ENCODE results near the gene MRNIP. TPM values are rescaled to one million over a fixed set of nuclear protein-coding genes. Genes with fewer than 3 reads are reported as not detected.

The MRNIP gene
- total RNA-seq, 3 donors from 2014 or later (not counting 1 experiment from before 2014, with no cell fraction given), result 19.7 to 40.2 (median 25.4) TPM

DNA sequence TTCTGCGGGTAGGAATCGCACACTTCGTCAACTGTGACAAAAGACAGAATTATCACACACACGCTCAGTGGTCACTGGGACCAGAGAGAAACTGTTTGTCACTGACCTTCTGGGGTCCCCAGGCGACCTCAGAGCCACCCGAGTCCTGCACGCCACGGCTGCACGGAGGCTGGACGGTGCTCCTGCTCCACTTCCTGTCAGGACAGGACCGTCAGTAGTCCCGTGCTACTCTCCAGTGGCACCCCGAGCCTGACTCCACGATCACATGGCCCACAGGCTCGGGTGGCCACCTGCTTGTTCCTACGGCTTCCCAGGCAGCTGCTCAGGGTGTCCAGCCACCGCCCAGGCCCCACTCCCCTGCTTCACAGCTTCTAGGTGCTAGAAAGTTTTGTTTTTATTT, 17.9 kb downstream of the MRNIP start:
- H3K27ac ChIP-seq (ENCODE audit: low read length), result no peak overlapping the region
- peaks cover 10% of the 10 kb centered on the region for H3K36me3 Mint-ChIP-seq

DNA sequence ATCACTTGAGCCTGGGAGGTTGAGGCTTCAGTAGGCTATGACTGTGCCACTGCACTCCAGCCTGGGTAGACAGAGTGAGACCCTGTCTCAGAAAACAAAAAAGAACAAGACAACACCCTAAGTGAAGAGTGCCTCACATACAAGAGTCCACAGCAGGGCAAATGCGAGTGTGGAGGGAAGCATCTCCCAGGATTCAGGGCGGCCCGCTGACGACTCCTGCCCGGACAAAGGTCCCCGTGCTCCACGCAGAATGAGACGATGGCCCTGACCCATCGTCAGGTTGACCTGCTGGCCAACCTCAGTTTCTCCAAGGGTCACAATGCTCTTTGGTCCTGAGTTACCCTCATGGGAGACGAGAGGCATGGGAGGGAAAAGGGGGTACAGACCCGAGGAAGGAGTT, 18.3 kb downstream of the MRNIP start:
- H3K36me3 ChIP-seq (ENCODE audit: control insufficient read depth, insufficient read depth, low read length), result peaks cover 37% of the 10 kb centered on the region
- TF ChIP-seq, protein P1, sequence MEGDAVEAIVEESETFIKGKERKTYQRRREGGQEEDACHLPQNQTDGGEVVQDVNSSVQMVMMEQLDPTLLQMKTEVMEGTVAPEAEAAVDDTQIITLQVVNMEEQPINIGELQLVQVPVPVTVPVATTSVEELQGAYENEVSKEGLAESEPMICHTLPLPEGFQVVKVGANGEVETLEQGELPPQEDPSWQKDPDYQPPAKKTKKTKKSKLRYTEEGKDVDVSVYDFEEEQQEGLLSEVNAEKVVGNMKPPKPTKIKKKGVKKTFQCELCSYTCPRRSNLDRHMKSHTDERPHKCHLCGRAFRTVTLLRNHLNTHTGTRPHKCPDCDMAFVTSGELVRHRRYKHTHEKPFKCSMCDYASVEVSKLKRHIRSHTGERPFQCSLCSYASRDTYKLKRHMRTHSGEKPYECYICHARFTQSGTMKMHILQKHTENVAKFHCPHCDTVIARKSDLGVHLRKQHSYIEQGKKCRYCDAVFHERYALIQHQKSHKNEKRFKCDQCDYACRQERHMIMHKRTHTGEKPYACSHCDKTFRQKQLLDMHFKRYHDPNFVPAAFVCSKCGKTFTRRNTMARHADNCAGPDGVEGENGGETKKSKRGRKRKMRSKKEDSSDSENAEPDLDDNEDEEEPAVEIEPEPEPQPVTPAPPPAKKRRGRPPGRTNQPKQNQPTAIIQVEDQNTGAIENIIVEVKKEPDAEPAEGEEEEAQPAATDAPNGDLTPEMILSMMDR (IDR thresholded peaks at IDR 0.05), result no peak
- H3K9me3 ChIP-seq (ENCODE audit: control insufficient read depth, insufficient read depth, low read length), result no peaks in the 10 kb centered on the region
- H3K4me1 ChIP-seq (ENCODE audit: control insufficient read depth, insufficient read depth, low read length), result peaks cover 20% of the 10 kb centered on the region
- ATAC-seq (no peak), DNase-seq (no peak)
- 95% methylated on average over 11 of the region's 11 CpGs for WGBS (ENCODE audit: insufficient coverage)
- H3K27ac ChIP-seq (ENCODE audit: low read length), result no peak overlapping the region
- Mint-ChIP-seq H3K27me3 (ENCODE audit: low read depth in 2 of 2) (no peaks in the 10 kb centered on the region), H3K4me1 (peaks cover 18 to 21% of the 10 kb centered on the region in 2 donors), H3K36me3 (peaks cover 10% of the 10 kb centered on the region), H3K4me3 (peak overlapping the region; percentile 49), H3K27ac (peak overlapping the region in 1 of 2 donors; percentile 91), H3K9me3 (peaks cover 0 to 3% of the 10 kb centered on the region in 2 donors)
- H3K27me3 ChIP-seq (ENCODE audit: control insufficient read depth, insufficient read depth, low read length), result no peaks in the 10 kb centered on the region
- no peak overlapping the region for H3K4me3 ChIP-seq (ENCODE audit: low read length)
- intact Hi-C loops (cut with micrococcal nuclease), result no loop called here

More for the DNA sequence above, 17.9 kb downstream of the MRNIP start:
- Histone ChIP-seq H3K9me3 (ENCODE audit: control insufficient read depth, insufficient read depth, low read length) (no peaks in the 10 kb centered on the region), H3K4me1 (ENCODE audit: control insufficient read depth, insufficient read depth, low read length) (peaks cover 20% of the 10 kb centered on the region), H3K4me3 (ENCODE audit: low read length) (no peak overlapping the region), H3K27me3 (ENCODE audit: control insufficient read depth, insufficient read depth, low read length) (no peaks in the 10 kb centered on the region), H3K36me3 (ENCODE audit: control insufficient read depth, insufficient read depth, low read length) (peaks cover 37% of the 10 kb centered on the region)
- intact Hi-C loops (cut with micrococcal nuclease), result no loop called here
- H3K4me1 Mint-ChIP-seq, result peaks cover 17 to 21% of the 10 kb centered on the region in 2 donors
- ATAC-seq, result no peak
- peak overlapping the region; percentile 49 for H3K4me3 Mint-ChIP-seq
- no peak for DNase-seq
- TF ChIP-seq, protein P1 (IDR thresholded peaks at IDR 0.05), result no peak
- WGBS (ENCODE audit: insufficient coverage), result 90% methylated on average over 17 of the region's 17 CpGs
- H3K9me3 Mint-ChIP-seq, result peaks cover 0 to 3% of the 10 kb centered on the region in 2 donors
- H3K27ac Mint-ChIP-seq, result peak overlapping the region in 1 of 2 donors; percentile 91
- no peaks in the 10 kb centered on the region for H3K27me3 Mint-ChIP-seq (ENCODE audit: low read depth in 2 of 2)

- intact Hi-C loops (cut with micrococcal nuclease), result no loop called here
Measured at GRCh38 chr5:179839328-179840256, 19.0 kb downstream of the MRNIP start.

More at GRCh38 chr5:179839328-179840256, 19.0 kb downstream of the MRNIP start:
- Histone ChIP-seq H3K36me3 (ENCODE audit: control insufficient read depth, insufficient read depth, low read length) (peaks cover 37% of the 10 kb centered on the region), H3K27ac (ENCODE audit: low read length) (no peak overlapping the region), H3K9me3 (ENCODE audit: control insufficient read depth, insufficient read depth, low read length) (no peaks in the 10 kb centered on the region), H3K27me3 (ENCODE audit: control insufficient read depth, insufficient read depth, low read length) (no peaks in the 10 kb centered on the region), H3K4me1 (ENCODE audit: control insufficient read depth, insufficient read depth, low read length) (peaks cover 20% of the 10 kb centered on the region), H3K4me3 (ENCODE audit: low read length) (no peak overlapping the region)
- 95% methylated on average over 16 of the region's 16 CpGs for WGBS (ENCODE audit: insufficient coverage)
- ATAC-seq (peak in 1 of 3 donors; percentile 4), DNase-seq (no peak)
- Mint-ChIP-seq H3K27me3 (ENCODE audit: low read depth in 2 of 2) (no peaks in the 10 kb centered on the region), H3K4me1 (peaks cover 18 to 21% of the 10 kb centered on the region in 2 donors), H3K4me3 (peak overlapping the region; percentile 31), H3K9me3 (no peaks in the 10 kb centered on the region), H3K27ac (peak overlapping the region in 1 of 2 donors; percentile 91), H3K36me3 (peaks cover 10% of the 10 kb centered on the region)
- TF ChIP-seq, protein P1 (IDR thresholded peaks at IDR 0.05), result no peak
